Activated CD4-positive, alpha-beta T cell treated with anti-CD3 and anti-CD28 coated beads for 48 hours (primary cell): Measurements from ENCODE around the gene FAM13B.
"Not testable (repeated sequence)": the region's sequence is repeated elsewhere in the genome, so short reads cannot be mapped to it uniquely, and the experiment has no call there.

ENCODE experiments used
- DNase-seq: peaks from one replicate; pipeline ENCODE4 v3.0.0-alpha.2; 2020

The FAM13B gene

GRCh38 chr5:138033907-138034306 lies 1.0 kb upstream of the FAM13B start:
- DNase-seq = no peak

GRCh38 chr5:138033386-138033808 lies 518 bp upstream of the FAM13B start:
- no peak for DNase-seq

GRCh38 chr5:138032028-138032571 lies 779 bp downstream of the FAM13B start:
- no peak for DNase-seq

- DNase-seq = no peak
Measured at GRCh38 chr5:138029944-138030343, 2.9 kb downstream of the FAM13B start.

- no peak for DNase-seq
Measured at GRCh38 chr5:138029501-138029900, 3.4 kb downstream of the FAM13B start.

- no peak for DNase-seq
Measured at GRCh38 chr5:138028971-138029365, 3.9 kb downstream of the FAM13B start.

- DNase-seq = not testable (repeated sequence)
Measured at GRCh38 chr5:138028262-138028970, 4.5 kb downstream of the FAM13B start.

GRCh38 chr5:138026793-138027192 lies 6.1 kb downstream of the FAM13B start:
- not testable (repeated sequence) for DNase-seq

- DNase-seq = no peak
Measured at GRCh38 chr5:138025285-138025684, 7.6 kb downstream of the FAM13B start.

GRCh38 chr5:138024117-138024516 lies 8.8 kb downstream of the FAM13B start:
- DNase-seq = no peak

- DNase-seq = no peak
Measured at GRCh38 chr5:138022912-138023311, 10.0 kb downstream of the FAM13B start.

- DNase-seq = no peak
Measured at GRCh38 chr5:138021771-138022170, 11.1 kb downstream of the FAM13B start.

- DNase-seq = no peak
Measured at GRCh38 chr5:138018849-138019248, 14.0 kb downstream of the FAM13B start.

- no peak for DNase-seq
Measured at GRCh38 chr5:138015916-138016315, 17.0 kb downstream of the FAM13B start.

GRCh38 chr5:138011991-138012390 lies 20.9 kb downstream of the FAM13B start:
- no peak for DNase-seq

- DNase-seq = no peak
Measured at GRCh38 chr5:138000102-138000723, 32.7 kb downstream of the FAM13B start.

GRCh38 chr5:137997726-137998213 lies 35.1 kb downstream of the FAM13B start:
- DNase-seq = peak; percentile 41

GRCh38 chr5:137995749-137996128 lies 37.1 kb downstream of the FAM13B start:
- DNase-seq = no peak

GRCh38 chr5:137995077-137995748 lies 37.7 kb downstream of the FAM13B start:
- DNase-seq = no peak

GRCh38 chr5:137994556-137994955 lies 38.3 kb downstream of the FAM13B start:
- no peak for DNase-seq

GRCh38 chr5:137989419-137989818 lies 43.5 kb downstream of the FAM13B start:
- no peak for DNase-seq

GRCh38 chr5:137975208-137975607 lies 57.7 kb downstream of the FAM13B start:
- DNase-seq = no peak

- not testable (repeated sequence) for DNase-seq
Measured at GRCh38 chr5:137970384-137970783, 62.5 kb downstream of the FAM13B start.

- DNase-seq = no peak
Measured at GRCh38 chr5:137960819-137961218, 72.1 kb downstream of the FAM13B start.
